NCI-H2227 treated with DMSO at 0.1 percent for 48 hours (cell line): ENCODE measurements around the gene CEMP1.
"Not testable (repeated sequence)": the region's sequence is repeated elsewhere in the genome, so short reads cannot be mapped to it uniquely, and the experiment has no call there.

Source experiments
- DNase-seq: peaks from one replicate; lab custom pipeline; 2025; lab: John Stamatoyannopoulos, UW

CEMP1 gene

GRCh38 chr16:2531371-2531695, at the start of gene CEMP1:
Gene CEMP1, minus strand, starts transcription at chr16:2531408. Its CDS starts 335 bp downstream, at chr16:2531073.
- DNase-seq, result no peak

GRCh38 chr16:2580818-2581217, 49.6 kb upstream of the CEMP1 start:
- DNase-seq, result not testable (repeated sequence)

- DNase-seq, result not testable (repeated sequence)
Observed at GRCh38 chr16:2580143-2580542, 48.9 kb upstream of the CEMP1 start.

- not testable (repeated sequence) for DNase-seq
Observed at GRCh38 chr16:2578905-2579304, 47.7 kb upstream of the CEMP1 start.

GRCh38 chr16:2577044-2577443, 45.8 kb upstream of the CEMP1 start:
- not testable (repeated sequence) for DNase-seq

- not testable (repeated sequence) for DNase-seq
Observed at GRCh38 chr16:2575839-2576238, 44.6 kb upstream of the CEMP1 start.

GRCh38 chr16:2572704-2573103, 41.5 kb upstream of the CEMP1 start:
- DNase-seq, result not testable (repeated sequence)

GRCh38 chr16:2568573-2568972, 37.4 kb upstream of the CEMP1 start:
- DNase-seq, result not testable (repeated sequence)

- DNase-seq, result not testable (repeated sequence)
Observed at GRCh38 chr16:2567506-2567905, 36.3 kb upstream of the CEMP1 start.

- not testable (repeated sequence) for DNase-seq
Observed at GRCh38 chr16:2560798-2561133, 29.6 kb upstream of the CEMP1 start.

GRCh38 chr16:2560131-2560797, 29.1 kb upstream of the CEMP1 start:
- DNase-seq, result not testable (repeated sequence)

GRCh38 chr16:2557150-2557549, 25.9 kb upstream of the CEMP1 start:
- DNase-seq, result not testable (repeated sequence)

GRCh38 chr16:2554709-2555425, 23.7 kb upstream of the CEMP1 start:
- DNase-seq, result not testable (repeated sequence)

- not testable (repeated sequence) for DNase-seq
Observed at GRCh38 chr16:2551420-2551889, 20.2 kb upstream of the CEMP1 start.

GRCh38 chr16:2550283-2550878, 19.2 kb upstream of the CEMP1 start:
- not testable (repeated sequence) for DNase-seq

GRCh38 chr16:2543771-2544170, 12.6 kb upstream of the CEMP1 start:
- not testable (repeated sequence) for DNase-seq

- not testable (repeated sequence) for DNase-seq
Observed at GRCh38 chr16:2541409-2541808, 10.2 kb upstream of the CEMP1 start.

GRCh38 chr16:2540912-2541311, 9.7 kb upstream of the CEMP1 start:
- DNase-seq, result not testable (repeated sequence)

GRCh38 chr16:2539845-2540458, 8.7 kb upstream of the CEMP1 start:
- not testable (repeated sequence) for DNase-seq

- not testable (repeated sequence) for DNase-seq
Observed at GRCh38 chr16:2539192-2539844, 8.1 kb upstream of the CEMP1 start.

- DNase-seq, result peak; percentile 90
Observed at GRCh38 chr16:2537451-2538379, 6.5 kb upstream of the CEMP1 start, which contains the start of gene PDPK1. Gene PDPK1, plus strand, starts transcription at chr16:2538021. Its CDS starts 92 bp downstream, at chr16:2538113.
